Psoas muscle (tissue), 8 donors: ENCODE results near the gene KIF13A. TPM values are rescaled to one million over a fixed set of nuclear protein-coding genes. Genes with fewer than 3 reads are reported as not detected.

Source experiments
- ATAC-seq, 4 donors: fragments of 200-7000 bp; cut with Tn5 transposase; one replicate each; pipeline ENCODE4 v1.9.1; 2020; ENCODE audit warnings: moderate library complexity in 3 of 4, mild to moderate bottlenecking in 2 of 4
- DNase-seq, 2 donors: peaks; one replicate each; pipeline ENCODE4 v3.0.0-alpha.2; 2020
- H3K27ac ChIP-seq: fragments of 200-600 bp; one replicate; pipeline ENCODE4 v1.8.0; 2022
- H3K27me3 ChIP-seq, 3 donors: fragments of 200-600 bp in 1 of 3; one replicate each; pipeline versions ENCODE4 v1.6.1 to v1.8.0; 2013 to 2022; ENCODE audit warnings: low read length in 2 of 3, mild to moderate bottlenecking in 2 of 3, moderate library complexity in 1 of 3; ENCODE audit not compliant: insufficient read depth in 3 of 3
- H3K36me3 ChIP-seq, 2 donors: fragments of 200-600 bp in 1 of 2; one replicate each; pipeline versions ENCODE4 v1.6.1 to v1.8.0; 2013 to 2022; ENCODE audit warnings: low read depth in 1 of 2, mild to moderate bottlenecking in 1 of 2, moderate library complexity in 1 of 2; ENCODE audit not compliant: insufficient read depth in 1 of 2
- H3K4me1 ChIP-seq: fragments of 200-600 bp; one replicate; pipeline ENCODE4 v1.8.0; 2022
- H3K4me3 ChIP-seq: fragments of 200-600 bp; one replicate; pipeline ENCODE4 v1.8.0; 2022; ENCODE audit warnings: mild to moderate bottlenecking
- H3K9me3 ChIP-seq: fragments of 200-600 bp; one replicate; pipeline ENCODE4 v1.8.0; 2022
- CTCF ChIP-seq: fragments of 200-600 bp; IDR thresholded peaks from one replicate; pipeline ENCODE4 v1.8.0; 2022; ENCODE audit warnings: antibody characterized with exemption
- WGBS, 3 donors: extraction: QIAGEN DNeasy Blood & Tissue Kit; methylation state at CpG; one replicate each; pipeline versions ENCODE4 v1.1.6 to v1.1.7; 2013; 5-methylcytosine and 5-hydroxymethylcytosine counted together
- intact Hi-C, 2 donors: fragments of 100-400 bp; cut with DNase I; formaldehyde crosslinking; loops; one replicate each; pipeline versions ENCODE4 v1.11.0 to v1.14.2; 2022
- polyA plus RNA-seq, 3 donors: library from polyadenylated mRNA; stranded (reverse); fragments of 200-250 nt; gene quantifications; one replicate each; pipeline ENCODE4 v1.2.3, GENCODE V29; 2013
- total RNA-seq, 4 donors: library from RNA; stranded (reverse); fragmentation: NEBNext Ultra II Directional in 2 of 4; extraction: Animal tissue kit (Norgen Biotek cat#: 25700) in 2 of 4; gene quantifications; one replicate each; pipeline versions ENCODE4 v1.2.1 to v1.2.4, GENCODE V29; 2021 to 2023
- donor health status: healthy with polysubstance abuse.
- donor health status: DM: no; HTN: no; CAD: no; lungs with moderate emphysema.
- donor health status: Bipolar disorder and iron deficiency.
- donor health status: healthy.
- donor health status: DM: yes; HTN: yes; CAD: no.
- donor health status: DM: no; HTN: no; CAD: no.
- donor health status: DM: no; HTN: no; CAD: no.
- donor health status: DM: yes; HTN: yes; CAD: no.

The KIF13A gene
- total and polyA plus RNA-seq, 7 donors = 17.0 to 80.2 (median 70.4) TPM

GRCh38 chr6:17886891-17887290 lies 100.5 kb downstream of the KIF13A start:
- no peaks in the 10 kb centered on the region for H3K27me3 ChIP-seq
- ATAC-seq (peak; percentile 48 to 86 (median 80)), DNase-seq (no peak)
- no peak for TF ChIP-seq CTCF
- H3K36me3 ChIP-seq = no peaks in the 10 kb centered on the region
- intact Hi-C loops = no loop called here
- H3K4me1 ChIP-seq = peaks cover 38% of the 10 kb centered on the region
- WGBS, 3 donors = 89 to 97% (median 97%) methylated on average over 1 of the region's 1 CpG
- H3K9me3 ChIP-seq = no peaks in the 10 kb centered on the region
- no peak overlapping the region for H3K4me3 ChIP-seq
- H3K27ac ChIP-seq = no peak overlapping the region

- Histone ChIP-seq H3K4me3 (no peak overlapping the region), H3K27me3 (no peaks in the 10 kb centered on the region), H3K27ac (no peak overlapping the region), H3K9me3 (no peaks in the 10 kb centered on the region), H3K4me1 (peaks cover 43% of the 10 kb centered on the region), H3K36me3 (no peaks in the 10 kb centered on the region)
- DNase-seq = no peak
- no peak for TF ChIP-seq CTCF
- intact Hi-C loops = no loop called here
- WGBS, 3 donors = 90 to 96% (median 90%) methylated on average over 4 of the region's 4 CpGs
- peak in 2 of 4 donors; percentile 10 to 20 for ATAC-seq
These were observed 101.4 kb downstream of the KIF13A start for GRCh38 chr6:17885889-17886576.

- intact Hi-C loops = no loop called here
- Histone ChIP-seq H3K27ac (peak overlapping the region; percentile 21), H3K36me3 (no peaks in the 10 kb centered on the region), H3K4me3 (peak overlapping the region; percentile 10), H3K27me3 (no peaks in the 10 kb centered on the region), H3K4me1 (peaks cover 52% of the 10 kb centered on the region), H3K9me3 (no peaks in the 10 kb centered on the region)
- DNase-seq (no peak), ATAC-seq (peak in 2 of 4 donors; percentile 44 to 45)
- TF ChIP-seq CTCF = no peak
- 64 to 83% (median 65%) methylated on average over 4 of the region's 4 CpGs for WGBS, 3 donors
These were observed 102.6 kb downstream of the KIF13A start for GRCh38 chr6:17884498-17885478.

- ATAC-seq (no peak), DNase-seq (no peak)
- 92 to 97% (median 96%) methylated on average over 2 of the region's 2 CpGs for WGBS, 3 donors
- Histone ChIP-seq H3K27ac (no peak overlapping the region), H3K4me3 (no peak overlapping the region), H3K4me1 (peaks cover 60% of the 10 kb centered on the region), H3K9me3 (no peaks in the 10 kb centered on the region), H3K36me3 (no peaks in the 10 kb centered on the region), H3K27me3 (no peaks in the 10 kb centered on the region)
- no peak for TF ChIP-seq CTCF
- intact Hi-C loops = no loop called here
These were observed 103.6 kb downstream of the KIF13A start for GRCh38 chr6:17883665-17884497.
